Smooth muscle cell (in vitro differentiated cells): Measurements from ENCODE around the gene FBRS. TPM values are rescaled to one million over a fixed set of nuclear protein-coding genes. Genes with fewer than 3 reads are reported as not detected.

Experiments
- DNase-seq: peaks from one replicate; lab custom pipeline; 2025; ENCODE audit not compliant: unreplicated experiment; lab: John Stamatoyannopoulos, UW
- H2AFZ ChIP-seq: fragments of 200-600 bp; sonication (generic); 2 replicates; pipeline ENCODE4 v1.6.0; 2016; ENCODE audit warnings: antibody characterized with exemption, low read depth, mild to moderate bottlenecking
- H3F3A ChIP-seq: fragments of 200-600 bp; sonication (generic); 2 replicates; pipeline ENCODE4 v1.6.0; 2017; ENCODE audit warnings: antibody characterized with exemption, low read depth
- H3K27ac ChIP-seq: fragments of 200-600 bp; sonication (generic); 2 replicates; pipeline ENCODE4 v1.5.1; 2016; ENCODE audit warnings: low read depth, mild to moderate bottlenecking
- H3K27me3 ChIP-seq: fragments of 200-600 bp; sonication (generic); 2 replicates; pipeline ENCODE4 v1.6.1; 2016; ENCODE audit warnings: low read depth, mild to moderate bottlenecking
- H3K36me3 ChIP-seq: fragments of 200-600 bp; sonication (generic); 2 replicates; pipeline ENCODE4 v1.5.1; 2016; ENCODE audit warnings: low read depth
- H3K4me1 ChIP-seq: fragments of 200-600 bp; sonication (generic); 2 replicates; pipeline ENCODE4 v1.5.1; 2016; ENCODE audit warnings: low read depth
- H3K4me2 ChIP-seq: fragments of 200-600 bp; sonication (generic); 2 replicates; pipeline ENCODE4 v1.6.0; 2016; ENCODE audit warnings: mild to moderate bottlenecking
- H3K4me3 ChIP-seq: fragments of 200-600 bp; sonication (generic); 2 replicates; pipeline ENCODE4 v1.5.1; 2016; ENCODE audit warnings: mild to moderate bottlenecking
- H3K79me2 ChIP-seq: fragments of 200-600 bp; sonication (generic); 2 replicates; pipeline ENCODE4 v1.6.0; 2016; ENCODE audit warnings: low read depth, mild to moderate bottlenecking
- H3K9ac ChIP-seq: fragments of 200-600 bp; sonication (generic); 2 replicates; pipeline ENCODE4 v1.6.0; 2016; ENCODE audit warnings: low read depth
- H3K9me3 ChIP-seq: fragments of 200-600 bp; sonication (generic); replicated peaks from 2 replicates; pipeline ENCODE4 v1.5.1; 2016; ENCODE audit warnings: low read depth
- H4K20me1 ChIP-seq: fragments of 200-600 bp; sonication (generic); 2 replicates; pipeline ENCODE4 v1.6.0; 2016; ENCODE audit warnings: low read depth
- CTCF ChIP-seq: fragments of 200-600 bp; sonication (generic); IDR thresholded peaks from 2 replicates; pipeline ENCODE4 v1.5.1; 2017; ENCODE audit warnings: borderline replicate concordance, mild to moderate bottlenecking, antibody characterized with exemption; ENCODE audit not compliant: insufficient read depth, poor library complexity, severe bottlenecking
- WGBS: methylation state at CpG from one replicate; pipeline ENCODE4 v1.1.7; 2016; ENCODE audit warnings: low lambda C conversion rate; 5-methylcytosine and 5-hydroxymethylcytosine counted together
- polyA plus RNA-seq: library from polyadenylated mRNA; unstranded; fragments of >200 nt; fragmentation: Nextera tagmentation; extraction: Ambion mirVana; gene quantifications from 2 replicates; pipeline ENCODE4 v1.2.1, GENCODE V29; 2016
- total RNA-seq: library from RNA; depleted of rRNA; stranded (reverse); fragments of >200 nt; gene quantifications from 2 replicates; pipeline ENCODE4 v1.2.3, GENCODE V29; 2014

FBRS gene
- total and polyA plus RNA-seq, 2 experiments from 2014 or later = 18.3 to 21.9 TPM

- H4K20me1 ChIP-seq = peaks cover 48% of the 10 kb centered on the region
These were observed 11.0 kb downstream of the FBRS start for GRCh38 chr16:30669026-30669902.

GRCh38 chr16:30669903-30670824 lies 11.9 kb downstream of the FBRS start:
- H3K27ac ChIP-seq = no peak overlapping the region
- H3K9ac ChIP-seq = no peak overlapping the region
- no peak overlapping the region for H3K4me3 ChIP-seq
- no peaks in the 10 kb centered on the region for H3K4me1 ChIP-seq
- no peaks in the 10 kb centered on the region for H3F3A ChIP-seq
- no peaks in the 10 kb centered on the region for H3K79me2 ChIP-seq
- no peak for DNase-seq
- H3K9me3 ChIP-seq = no peaks in the 10 kb centered on the region
- WGBS = 93% methylated on average over 13 of the region's 14 CpGs
- no peaks in the 10 kb centered on the region for H3K36me3 ChIP-seq
- peaks cover 39% of the 10 kb centered on the region for H4K20me1 ChIP-seq
- H3K4me2 ChIP-seq = no peak overlapping the region
- no peak overlapping the region for H2AFZ ChIP-seq
- no peak for TF ChIP-seq CTCF
- no peaks in the 10 kb centered on the region for H3K27me3 ChIP-seq

More at GRCh38 chr16:30669026-30669902, 11.0 kb downstream of the FBRS start:
- Histone ChIP-seq H3K79me2 (no peaks in the 10 kb centered on the region), H3K4me2 (no peak overlapping the region), H3K9ac (no peak overlapping the region), H3K27me3 (no peaks in the 10 kb centered on the region), H3K27ac (no peak overlapping the region), H3K36me3 (no peaks in the 10 kb centered on the region), H3K4me1 (no peaks in the 10 kb centered on the region), H2AFZ (no peak overlapping the region), H3F3A (no peaks in the 10 kb centered on the region), H3K9me3 (no peaks in the 10 kb centered on the region), H3K4me3 (no peak overlapping the region)
- WGBS = 97% methylated on average over 35 of the region's 41 CpGs
- TF ChIP-seq CTCF = no peak
- no peak for DNase-seq

GRCh38 chr16:30675143-30675542 lies 16.9 kb downstream of the FBRS start:
- 84% methylated on average over 10 of the region's 10 CpGs for WGBS
- Histone ChIP-seq H3K9ac (no peak overlapping the region), H3K4me1 (no peaks in the 10 kb centered on the region), H4K20me1 (peaks cover 3% of the 10 kb centered on the region), H3K4me2 (no peak overlapping the region), H2AFZ (no peak overlapping the region), H3K27me3 (peaks cover 8% of the 10 kb centered on the region), H3K36me3 (no peaks in the 10 kb centered on the region), H3F3A (no peaks in the 10 kb centered on the region), H3K9me3 (no peaks in the 10 kb centered on the region), H3K27ac (no peak overlapping the region), H3K79me2 (no peaks in the 10 kb centered on the region), H3K4me3 (no peak overlapping the region)
- DNase-seq = no peak
- TF ChIP-seq CTCF = no peak
